OCI-LY7 (cell line): ENCODE measurements around the gene TJAP1. TPM values are rescaled to one million over a fixed set of nuclear protein-coding genes. Genes with fewer than 3 reads are reported as not detected.

Experiments used
- BruUV-seq: library from RNA; stranded (reverse); fragments of 400-500 nt; replicated peaks from 2 replicates; lab custom pipeline; 2021; lab: Mats Ljungman, UMichigan
- CTCF ChIA-PET: fragments of 300-600 bp; sonication (Branson Sonifier 250); formaldehyde crosslinking; loops from one replicate; lab custom pipeline; 2022; ENCODE audit warnings: antibody characterized with exemption; ENCODE audit not compliant: unreplicated experiment; lab: Charles Lee
- POLR2A ChIA-PET: fragments of 300-600 bp; sonication (Branson Sonifier 250); formaldehyde crosslinking; loops from one replicate; lab custom pipeline; 2022; ENCODE audit warnings: antibody characterized with exemption; lab: Charles Lee
- DNase-seq: peaks from one replicate; pipeline ENCODE4 v3.0.0-alpha.2; 2015; ENCODE audit warnings: low spot score
- H2AFZ ChIP-seq: fragments of 200-600 bp; sonication (generic), shearing (Covaris generic); 2 replicates; pipeline ENCODE4 v1.6.1; 2014; ENCODE audit warnings: mild to moderate bottlenecking, antibody characterized with exemption, low read length, moderate library complexity
- H3K27ac ChIP-seq: fragments of 200-600 bp; sonication (generic); 2 replicates; pipeline ENCODE4 v1.5.1; 2014; ENCODE audit warnings: mixed run types, low read depth, mild to moderate bottlenecking, moderate library complexity, low read length, inconsistent platforms; ENCODE audit not compliant: poor library complexity, severe bottlenecking
- H3K36me3 ChIP-seq: fragments of 200-600 bp; sonication (generic); 2 replicates; pipeline ENCODE4 v1.6.1; 2014; ENCODE audit warnings: mild to moderate bottlenecking, antibody characterized with exemption, low read length, moderate library complexity, mixed read lengths; ENCODE audit not compliant: insufficient read depth
- H3K4me1 ChIP-seq: fragments of 200-600 bp; sonication (generic); 2 replicates; pipeline ENCODE4 v1.5.1; 2014; ENCODE audit warnings: mild to moderate bottlenecking, low read length; ENCODE audit not compliant: insufficient read depth, poor library complexity, severe bottlenecking
- H3K4me2 ChIP-seq: fragments of 200-600 bp; sonication (generic); 2 replicates; pipeline ENCODE4 v1.6.1; 2014; ENCODE audit warnings: mild to moderate bottlenecking, low read length
- H3K4me3 ChIP-seq: fragments of 200-600 bp; sonication (generic); 2 replicates; pipeline ENCODE4 v1.5.1; 2014; ENCODE audit warnings: mild to moderate bottlenecking, low read depth, low read length; ENCODE audit not compliant: poor library complexity, severe bottlenecking
- H3K79me2 ChIP-seq: fragments of 200-600 bp; sonication (generic); 2 replicates; pipeline ENCODE4 v1.6.1; 2016; ENCODE audit warnings: low read depth, mild to moderate bottlenecking, low read length, moderate library complexity, mixed read lengths; ENCODE audit not compliant: insufficient read depth
- H3K9me2 ChIP-seq: fragments of 200-600 bp; sonication (generic); 2 replicates; pipeline ENCODE4 v1.6.1; 2016; ENCODE audit warnings: mild to moderate bottlenecking, low read length, mixed read lengths; ENCODE audit not compliant: insufficient read depth
- H3K9me3 ChIP-seq: fragments of 200-600 bp; sonication (generic); 2 replicates; pipeline ENCODE4 v1.6.1; 2014; ENCODE audit warnings: mild to moderate bottlenecking, mixed run types, low read length, mixed read lengths
- H4K20me1 ChIP-seq: fragments of 200-600 bp; sonication (generic); 2 replicates; pipeline ENCODE4 v1.6.1; 2014; ENCODE audit warnings: mild to moderate bottlenecking, antibody characterized with exemption, low read length, moderate library complexity, mixed read lengths; ENCODE audit not compliant: insufficient read depth
- CTCF ChIP-seq: fragments of 200-600 bp; sonication (generic); conservative IDR thresholded peaks from 2 replicates; pipeline ENCODE4 v1.5.1; 2014; ENCODE audit warnings: mild to moderate bottlenecking, antibody characterized with exemption, low read length, moderate library complexity, mixed read lengths
- EZH2phosphoT487 ChIP-seq: fragments of 200-600 bp; sonication (generic); IDR thresholded peaks from 2 replicates; pipeline ENCODE4 v1.6.1; 2018; ENCODE audit warnings: low read depth, borderline replicate concordance, mild to moderate bottlenecking, mixed run types, antibody characterized with exemption, low read length, moderate library complexity, mixed read lengths
- intact Hi-C: fragments of 100-400 bp; cut with micrococcal nuclease; formaldehyde crosslinking; loops from one replicate; pipeline ENCODE4 v1.10.0; 2022; ENCODE audit not compliant: unreplicated experiment
- total RNA-seq, 2 experiments: library from RNA; depleted of rRNA in 1 of 2; stranded (reverse); fragments of >200 nt in 1 of 2; shearing (Covaris generic) in 1 of 2; gene quantifications; 2 replicates each; pipeline ENCODE4 v1.2.3, GENCODE V29; 2014 to 2022

Gene TJAP1
- total RNA-seq, 2 experiments from 2014 or later: 16.7 to 34.4 TPM

GRCh38 chr6:43459535-43459934 is 17.8 kb upstream of the TJAP1 start:
- Histone ChIP-seq H3K4me2 (no peak overlapping the region), H3K4me3 (no peak overlapping the region), H3K9me2 (no peaks in the 10 kb centered on the region), H3K79me2 (no peaks in the 10 kb centered on the region), H2AFZ (no peak overlapping the region), H3K9me3 (no peaks in the 10 kb centered on the region), H3K4me1 (no peaks in the 10 kb centered on the region), H3K27ac (no peak overlapping the region), H3K36me3 (no peaks in the 10 kb centered on the region), H4K20me1 (no peaks in the 10 kb centered on the region)
- no peak for TF ChIP-seq EZH2phosphoT487
- peak; percentile 55; the same call in 1 of the 2 replicates for TF ChIP-seq CTCF
- no peak for DNase-seq
- BruUV-seq: no TSS peak
- ChIA-PET CTCF (no interaction called here), POLR2A (interaction anchor here (0.6 to 0.8 kb wide), 3 partner anchors 12 to 137 kb away, joined by 3 to 6 read pairs (median 5); no protein-coding TSS in a partner anchor)
- intact Hi-C loops: no loop called here

GRCh38 chr6:43460032-43460431 is 17.3 kb upstream of the TJAP1 start:
- CTCF ChIA-PET: no interaction called here
- H3K4me3 ChIP-seq: no peak overlapping the region
- DNase-seq: no peak
- H3K27ac ChIP-seq: no peak overlapping the region
- H3K4me2 ChIP-seq: no peak overlapping the region
- no TSS peak for BruUV-seq
- TF ChIP-seq EZH2phosphoT487 (no peak), CTCF (no peak)
- H3K4me1 ChIP-seq: no peaks in the 10 kb centered on the region
- no peaks in the 10 kb centered on the region for H3K36me3 ChIP-seq
- no peak overlapping the region for H2AFZ ChIP-seq
- no peaks in the 10 kb centered on the region for H4K20me1 ChIP-seq
- intact Hi-C loops: no loop called here
- H3K79me2 ChIP-seq: no peaks in the 10 kb centered on the region
- POLR2A ChIA-PET: interaction anchor here (0.6 to 0.8 kb wide), 3 partner anchors 11 to 137 kb away, joined by 3 to 6 read pairs (median 5); no protein-coding TSS in a partner anchor
- H3K9me2 ChIP-seq: no peaks in the 10 kb centered on the region
- no peaks in the 10 kb centered on the region for H3K9me3 ChIP-seq

GRCh38 chr6:43461936-43462335 is 15.4 kb upstream of the TJAP1 start:
- no TSS peak for BruUV-seq

More at GRCh38 chr6:43461936-43462335, 15.4 kb upstream of the TJAP1 start:
- Histone ChIP-seq H3K4me2 (no peak overlapping the region), H3K9me2 (no peaks in the 10 kb centered on the region), H3K9me3 (no peaks in the 10 kb centered on the region), H3K4me3 (no peak overlapping the region), H3K79me2 (no peaks in the 10 kb centered on the region), H2AFZ (no peak overlapping the region), H3K4me1 (no peaks in the 10 kb centered on the region), H3K36me3 (no peaks in the 10 kb centered on the region), H3K27ac (no peak overlapping the region), H4K20me1 (no peaks in the 10 kb centered on the region)
- DNase-seq: no peak
- POLR2A ChIA-PET: no interaction called here
- intact Hi-C loops: no loop called here
- TF ChIP-seq EZH2phosphoT487 (no peak), CTCF (no peak)
- CTCF ChIA-PET: no interaction called here
